WI38 (cell line): ENCODE results near the gene CDR2.

Source experiments
- H3K4me3 ChIP-seq: 2 replicates; pipeline ENCODE4 v1.5.1; 2011; ENCODE audit warnings: low read depth, mild to moderate bottlenecking, control low read depth, low read length
- TF ChIP-seq, protein P1 (sequence below): IDR thresholded peaks from 2 replicates; pipeline ENCODE4 v1.5.1; 2012; ENCODE audit warnings: low read depth, mild to moderate bottlenecking, control low read depth, low read length

Gene CDR2

DNA sequence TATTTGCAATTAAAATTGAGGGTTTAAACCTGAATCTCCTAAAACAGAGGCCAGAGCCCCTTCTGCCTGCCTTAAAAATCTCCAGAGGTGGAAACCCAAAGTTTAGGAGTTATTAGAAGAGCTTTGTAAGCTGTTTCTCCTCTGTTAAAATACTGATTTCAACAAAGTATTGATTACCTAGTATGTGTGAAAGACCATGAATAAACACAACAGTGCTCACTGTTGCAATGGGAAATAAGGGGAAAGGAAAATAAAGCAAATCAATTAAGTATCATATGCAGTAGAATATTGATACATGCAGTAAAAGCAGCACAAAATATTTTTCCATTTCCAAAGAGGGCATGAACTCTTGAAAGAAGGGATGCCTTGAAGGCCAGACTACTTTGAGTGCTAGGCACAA, 14.7 kb downstream of the CDR2 start:
- no peak overlapping the region for H3K4me3 ChIP-seq
- TF ChIP-seq, protein P1, sequence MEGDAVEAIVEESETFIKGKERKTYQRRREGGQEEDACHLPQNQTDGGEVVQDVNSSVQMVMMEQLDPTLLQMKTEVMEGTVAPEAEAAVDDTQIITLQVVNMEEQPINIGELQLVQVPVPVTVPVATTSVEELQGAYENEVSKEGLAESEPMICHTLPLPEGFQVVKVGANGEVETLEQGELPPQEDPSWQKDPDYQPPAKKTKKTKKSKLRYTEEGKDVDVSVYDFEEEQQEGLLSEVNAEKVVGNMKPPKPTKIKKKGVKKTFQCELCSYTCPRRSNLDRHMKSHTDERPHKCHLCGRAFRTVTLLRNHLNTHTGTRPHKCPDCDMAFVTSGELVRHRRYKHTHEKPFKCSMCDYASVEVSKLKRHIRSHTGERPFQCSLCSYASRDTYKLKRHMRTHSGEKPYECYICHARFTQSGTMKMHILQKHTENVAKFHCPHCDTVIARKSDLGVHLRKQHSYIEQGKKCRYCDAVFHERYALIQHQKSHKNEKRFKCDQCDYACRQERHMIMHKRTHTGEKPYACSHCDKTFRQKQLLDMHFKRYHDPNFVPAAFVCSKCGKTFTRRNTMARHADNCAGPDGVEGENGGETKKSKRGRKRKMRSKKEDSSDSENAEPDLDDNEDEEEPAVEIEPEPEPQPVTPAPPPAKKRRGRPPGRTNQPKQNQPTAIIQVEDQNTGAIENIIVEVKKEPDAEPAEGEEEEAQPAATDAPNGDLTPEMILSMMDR: no peak

DNA sequence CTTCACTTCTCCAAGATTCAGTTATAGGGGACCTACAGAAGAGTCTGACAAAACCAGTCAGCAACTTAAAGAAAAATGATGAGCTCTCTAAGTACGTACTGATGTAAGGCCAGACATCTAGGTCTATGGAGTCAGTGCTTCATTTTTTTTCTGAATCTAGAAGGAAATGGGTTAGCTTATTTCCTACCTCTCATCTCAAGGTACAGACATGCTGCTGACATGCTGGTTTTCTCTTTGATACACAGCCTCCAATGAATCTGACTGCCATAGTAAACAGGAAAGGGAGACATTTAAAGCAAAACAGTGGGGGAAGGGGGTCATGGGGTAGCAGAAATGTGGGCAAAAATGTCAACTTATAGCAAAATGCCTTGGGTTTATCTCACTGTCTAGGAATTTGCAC, 16.4 kb downstream of the CDR2 start:
- H3K4me3 ChIP-seq: no peak overlapping the region
- TF ChIP-seq, protein P1: no peak

DNA sequence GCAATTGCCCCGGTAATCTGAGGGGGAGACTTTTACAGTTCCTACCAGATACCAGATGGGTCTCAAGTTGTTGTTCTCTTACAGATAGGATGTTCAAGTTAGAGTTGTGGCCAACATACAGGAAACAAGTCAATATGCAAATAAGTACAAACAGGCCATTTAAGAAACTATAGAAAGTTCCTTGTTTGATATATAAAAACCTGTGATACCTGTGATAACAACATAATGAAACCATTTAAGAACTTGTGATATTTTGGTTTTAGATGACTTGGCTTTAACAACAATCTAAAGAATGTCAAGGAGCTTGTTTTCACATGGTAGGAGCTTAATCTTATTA, 16.8 kb downstream of the CDR2 start:
- no peak overlapping the region for H3K4me3 ChIP-seq
- TF ChIP-seq, protein P1: no peak

DNA sequence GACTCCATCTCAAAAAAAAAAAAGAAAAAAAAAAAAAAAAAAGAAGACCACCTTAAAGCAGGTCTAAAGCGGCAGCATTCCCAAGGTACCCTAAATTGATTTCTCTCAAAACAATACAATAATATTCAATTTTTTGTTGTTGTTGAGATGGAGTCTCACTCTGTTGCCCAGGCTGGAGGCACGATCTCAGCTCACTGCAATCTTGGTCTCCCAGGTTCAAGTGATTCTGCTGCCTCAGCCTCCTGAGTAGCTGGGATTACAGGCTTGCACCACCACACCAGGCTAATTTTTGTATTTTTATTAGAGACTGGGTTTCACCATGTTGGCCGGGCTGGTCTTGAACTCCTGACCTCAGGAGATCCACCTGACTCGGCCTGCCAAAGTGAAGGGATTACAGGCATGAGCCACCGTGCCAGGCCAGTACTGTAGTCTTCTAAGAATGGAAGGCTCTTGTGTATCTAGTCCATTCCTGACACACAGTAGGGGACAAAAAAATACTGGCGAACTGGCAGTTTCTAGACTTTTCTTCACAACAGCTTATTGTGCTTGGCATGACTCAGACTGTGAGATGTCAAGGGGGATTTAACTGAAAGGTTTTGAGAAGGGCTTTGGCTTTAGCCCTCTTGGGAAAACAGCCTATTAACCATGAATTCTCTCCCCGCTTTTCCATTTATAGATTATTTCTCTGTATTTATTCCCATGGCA, 17.3 kb downstream of the CDR2 start:
- no peak overlapping the region for H3K4me3 ChIP-seq
- TF ChIP-seq, protein P1: no peak

DNA sequence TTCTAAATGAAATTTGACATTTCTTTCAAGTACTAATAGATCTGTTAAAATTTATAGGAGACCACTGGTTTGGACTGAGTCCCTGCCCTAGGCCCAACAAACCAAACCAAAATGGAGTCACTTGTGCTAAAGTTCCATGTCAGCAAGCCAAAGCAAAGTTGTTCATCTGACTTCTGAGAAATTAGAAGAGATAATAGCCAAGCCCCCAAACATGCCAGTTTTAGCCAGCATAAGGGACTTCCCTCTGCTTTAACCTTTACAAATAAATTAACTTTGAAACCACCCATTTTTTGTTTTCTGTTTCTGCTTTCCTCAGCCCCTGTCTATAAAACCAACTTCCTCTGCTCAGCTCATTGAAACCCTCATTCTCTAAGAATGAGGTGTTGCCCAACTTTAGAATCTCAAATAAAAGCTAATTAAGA, 18.9 kb downstream of the CDR2 start:
- no peak overlapping the region for H3K4me3 ChIP-seq
- TF ChIP-seq, protein P1: no peak

DNA sequence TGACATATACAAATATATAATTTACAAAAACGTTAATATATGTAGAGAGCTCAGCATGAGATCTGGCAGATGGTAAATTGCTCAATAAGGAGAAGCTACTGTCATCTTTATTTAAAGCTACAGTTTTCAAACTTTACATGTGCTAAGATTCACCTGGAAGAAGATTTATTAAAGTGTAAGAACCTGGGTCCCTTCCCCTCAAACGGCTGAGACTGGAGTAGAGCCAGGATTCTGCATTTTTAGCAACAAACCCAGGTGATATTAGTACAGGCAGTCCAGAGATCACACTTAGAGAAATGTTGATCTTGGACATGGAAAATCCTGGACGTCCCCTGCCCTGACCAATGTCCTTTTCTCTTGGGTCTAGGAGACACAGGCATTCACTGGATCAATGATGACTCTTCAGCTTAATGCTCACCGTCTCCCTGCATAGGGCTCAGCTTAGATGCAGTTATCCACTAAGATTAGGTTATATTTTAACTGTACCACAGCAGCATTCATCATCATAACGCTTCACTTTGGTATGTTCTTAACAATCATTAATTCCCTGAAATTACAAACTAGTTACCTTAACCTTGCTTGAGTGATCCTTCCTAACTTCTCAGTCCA, 20.4 kb downstream of the CDR2 start:
- TF ChIP-seq, protein P1: no peak

DNA sequence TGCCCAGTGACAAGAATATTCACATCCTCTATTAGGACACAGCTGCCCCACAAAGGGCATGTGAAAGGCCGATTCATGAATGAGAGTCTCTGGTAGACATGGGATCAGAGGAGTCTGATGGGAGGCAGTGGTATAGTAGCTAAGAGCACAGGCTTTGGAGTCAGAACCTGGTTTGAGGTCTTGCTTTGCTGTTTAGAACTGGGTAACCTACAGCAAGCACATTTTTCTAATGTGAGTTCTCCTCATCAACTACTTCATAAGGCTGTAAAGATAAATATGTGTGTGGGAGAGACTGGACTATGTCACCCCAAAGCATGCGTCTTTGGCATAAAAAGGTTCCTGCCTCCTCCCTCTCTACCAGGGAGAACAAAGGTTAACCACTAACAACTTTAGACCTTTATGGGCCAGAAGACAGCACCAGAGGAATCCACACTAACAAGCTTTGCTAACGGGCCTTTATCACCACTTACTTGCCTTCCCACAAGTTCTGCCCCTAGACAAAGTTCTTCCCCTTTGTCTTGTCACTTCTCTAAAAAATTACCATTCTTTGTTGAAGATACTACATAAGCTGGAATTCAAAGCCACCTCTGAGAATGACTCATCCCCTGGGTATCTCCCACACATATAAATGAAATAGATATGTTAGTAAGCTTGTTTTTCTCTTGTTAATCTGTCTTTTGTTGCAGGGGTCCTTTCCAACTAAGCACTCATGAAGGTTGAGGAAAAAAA, 21.1 kb downstream of the CDR2 start:
- TF ChIP-seq, protein P1: no peak
- H3K4me3 ChIP-seq: no peak overlapping the region

More for the DNA sequence above, 20.4 kb downstream of the CDR2 start:
- no peak overlapping the region for H3K4me3 ChIP-seq
